Neutrophil (primary cell): Measurements from ENCODE around the gene SLC23A3.

Experiments used
- H3K27ac ChIP-seq: fragments of 200-600 bp; sonication (generic); 2 replicates; pipeline ENCODE4 v1.5.1; 2016; ENCODE audit warnings: mild to moderate bottlenecking, moderate library complexity
- H3K27me3 ChIP-seq: fragments of 200-600 bp; sonication (generic); 2 replicates; pipeline ENCODE4 v1.6.0; 2016; ENCODE audit warnings: mild to moderate bottlenecking
- H3K36me3 ChIP-seq: fragments of 200-600 bp; sonication (generic); 2 replicates; pipeline ENCODE4 v1.5.1; 2017
- H3K4me1 ChIP-seq, 2 experiments: fragments of 200-600 bp in 1 of 2; sonication (generic) in 1 of 2; 1 replicate in 1 of 2; 2 replicates in 1 of 2; pipeline versions ENCODE4 v1.5.1 to v1.6.1; 2013 to 2016; ENCODE audit warnings: low read depth in 1 of 2, low read length in 1 of 2, mild to moderate bottlenecking in 1 of 2, moderate library complexity in 1 of 2; ENCODE audit not compliant: control insufficient read depth in 1 of 2, insufficient read depth in 1 of 2
- H3K4me3 ChIP-seq, 2 experiments: fragments of 200-600 bp in 1 of 2; sonication (generic) in 1 of 2; 1 replicate in 1 of 2; 2 replicates in 1 of 2; pipeline ENCODE4 v1.5.1; 2013 to 2016; ENCODE audit warnings: low read depth in 1 of 2, low read length in 1 of 2, mild to moderate bottlenecking in 1 of 2, moderate library complexity in 1 of 2
- H3K9me3 ChIP-seq: fragments of 200-600 bp; sonication (generic); 2 replicates; pipeline ENCODE4 v1.5.1; 2016
- TF ChIP-seq, protein P1 (sequence below): fragments of 200-600 bp; sonication (generic); IDR thresholded peaks from 2 replicates; pipeline ENCODE4 v1.5.1; 2016; ENCODE audit warnings: antibody characterized with exemption

Gene SLC23A3

DNA sequence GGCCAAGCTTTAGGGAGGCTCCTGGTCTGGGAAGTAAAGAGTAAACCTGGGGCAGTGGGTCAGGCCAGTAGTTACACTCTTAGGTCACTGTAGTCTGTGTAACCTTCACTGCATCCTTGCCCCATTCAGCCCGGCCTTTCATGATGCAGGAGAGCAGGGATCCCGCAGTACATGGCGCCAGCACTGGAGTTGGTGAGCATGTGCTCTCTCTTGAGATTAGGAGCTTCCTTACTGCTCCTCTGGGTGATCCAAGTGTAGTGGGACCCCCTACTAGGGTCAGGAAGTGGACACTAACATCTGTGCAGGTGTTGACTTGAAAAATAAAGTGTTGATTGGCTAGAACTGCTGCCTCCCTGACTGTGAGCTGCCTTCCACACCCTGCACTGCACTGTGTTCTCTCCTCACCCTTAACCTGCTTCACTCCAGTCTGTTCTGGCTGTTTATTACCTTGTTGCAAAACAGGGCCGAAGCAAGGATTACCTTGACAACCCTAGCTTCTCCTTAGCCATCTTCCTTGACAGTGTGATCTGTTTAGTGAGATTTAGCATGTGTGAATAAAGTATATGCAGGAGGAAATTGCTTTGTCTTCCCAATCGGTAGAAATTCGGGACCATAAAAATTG, 13.4 kb upstream of the SLC23A3 start:
- Histone ChIP-seq H3K36me3 (peaks cover 76% of the 10 kb centered on the region), H3K4me1 (peaks cover 53% of the 10 kb centered on the region in 2 experiments), H3K9me3 (no peaks in the 10 kb centered on the region), H3K4me3 (peak overlapping the region; percentile 36 to 51), H3K27ac (peak overlapping the region; percentile 79), H3K27me3 (no peaks in the 10 kb centered on the region)
- TF ChIP-seq, protein P1, sequence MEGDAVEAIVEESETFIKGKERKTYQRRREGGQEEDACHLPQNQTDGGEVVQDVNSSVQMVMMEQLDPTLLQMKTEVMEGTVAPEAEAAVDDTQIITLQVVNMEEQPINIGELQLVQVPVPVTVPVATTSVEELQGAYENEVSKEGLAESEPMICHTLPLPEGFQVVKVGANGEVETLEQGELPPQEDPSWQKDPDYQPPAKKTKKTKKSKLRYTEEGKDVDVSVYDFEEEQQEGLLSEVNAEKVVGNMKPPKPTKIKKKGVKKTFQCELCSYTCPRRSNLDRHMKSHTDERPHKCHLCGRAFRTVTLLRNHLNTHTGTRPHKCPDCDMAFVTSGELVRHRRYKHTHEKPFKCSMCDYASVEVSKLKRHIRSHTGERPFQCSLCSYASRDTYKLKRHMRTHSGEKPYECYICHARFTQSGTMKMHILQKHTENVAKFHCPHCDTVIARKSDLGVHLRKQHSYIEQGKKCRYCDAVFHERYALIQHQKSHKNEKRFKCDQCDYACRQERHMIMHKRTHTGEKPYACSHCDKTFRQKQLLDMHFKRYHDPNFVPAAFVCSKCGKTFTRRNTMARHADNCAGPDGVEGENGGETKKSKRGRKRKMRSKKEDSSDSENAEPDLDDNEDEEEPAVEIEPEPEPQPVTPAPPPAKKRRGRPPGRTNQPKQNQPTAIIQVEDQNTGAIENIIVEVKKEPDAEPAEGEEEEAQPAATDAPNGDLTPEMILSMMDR: no peak

DNA sequence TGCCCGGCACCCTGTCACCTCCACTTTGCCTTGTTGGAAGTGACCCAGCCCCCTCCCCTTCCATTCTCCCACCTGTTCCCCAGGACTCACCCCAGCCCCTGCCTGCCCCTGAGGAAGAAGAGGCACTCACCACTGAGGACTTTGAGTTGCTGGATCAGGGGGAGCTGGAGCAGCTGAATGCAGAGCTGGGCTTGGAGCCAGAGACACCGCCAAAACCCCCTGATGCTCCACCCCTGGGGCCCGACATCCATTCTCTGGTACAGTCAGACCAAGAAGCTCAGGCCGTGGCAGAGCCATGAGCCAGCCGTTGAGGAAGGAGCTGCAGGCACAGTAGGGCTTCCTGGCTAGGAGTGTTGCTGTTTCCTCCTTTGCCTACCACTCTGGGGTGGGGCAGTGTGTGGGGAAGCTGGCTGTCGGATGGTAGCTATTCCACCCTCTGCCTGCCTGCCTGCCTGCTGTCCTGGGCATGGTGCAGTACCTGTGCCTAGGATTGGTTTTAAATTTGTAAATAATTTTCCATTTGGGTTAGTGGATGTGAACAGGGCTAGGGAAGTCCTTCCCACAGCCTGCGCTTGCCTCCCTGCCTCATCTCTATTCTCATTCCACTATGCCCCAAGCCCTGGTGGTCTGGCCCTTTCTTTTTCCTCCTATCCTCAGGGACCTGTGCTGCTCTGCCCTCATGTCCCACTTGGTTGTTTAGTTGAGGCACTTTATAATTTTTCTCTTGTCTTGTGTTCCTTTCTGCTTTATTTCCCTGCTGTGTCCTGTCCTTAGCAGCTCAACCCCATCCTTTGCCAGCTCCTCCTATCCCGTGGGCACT, 12.7 kb upstream of the SLC23A3 start:
- H3K27me3 ChIP-seq: no peaks in the 10 kb centered on the region
- H3K36me3 ChIP-seq: peaks cover 76% of the 10 kb centered on the region
- no peaks in the 10 kb centered on the region for H3K9me3 ChIP-seq
- peak overlapping the region; percentile 79 for H3K27ac ChIP-seq
- H3K4me1 ChIP-seq: peaks cover 53 to 55% of the 10 kb centered on the region in 2 experiments
- TF ChIP-seq, protein P1: no peak
- H3K4me3 ChIP-seq: peak overlapping the region; percentile 36 to 51

DNA sequence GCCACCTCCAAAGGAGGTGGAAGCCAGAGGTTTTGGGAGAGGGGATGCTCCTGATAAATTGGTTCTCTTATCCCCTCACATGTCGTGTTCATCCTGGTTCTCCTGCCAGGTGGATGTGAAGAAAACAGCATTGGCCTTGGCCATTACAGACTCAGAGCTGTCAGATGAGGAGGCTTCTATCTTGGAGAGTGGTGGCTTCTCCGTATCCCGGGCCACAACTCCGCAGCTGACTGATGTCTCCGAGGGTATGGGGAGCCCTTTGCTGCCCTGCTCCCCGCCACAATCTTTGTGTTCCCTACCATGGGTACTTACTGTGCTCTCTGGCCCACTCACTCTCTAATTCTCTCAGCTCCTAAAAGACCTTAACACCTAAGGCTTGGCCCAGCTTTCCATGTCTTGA, 11.7 kb upstream of the SLC23A3 start:
- Histone ChIP-seq H3K27me3 (no peaks in the 10 kb centered on the region), H3K9me3 (no peaks in the 10 kb centered on the region), H3K36me3 (peaks cover 70% of the 10 kb centered on the region), H3K27ac (peak overlapping the region; percentile 79), H3K4me3 (peak overlapping the region; percentile 36 to 51), H3K4me1 (peaks cover 59 to 60% of the 10 kb centered on the region in 2 experiments)
- TF ChIP-seq, protein P1: no peak

DNA sequence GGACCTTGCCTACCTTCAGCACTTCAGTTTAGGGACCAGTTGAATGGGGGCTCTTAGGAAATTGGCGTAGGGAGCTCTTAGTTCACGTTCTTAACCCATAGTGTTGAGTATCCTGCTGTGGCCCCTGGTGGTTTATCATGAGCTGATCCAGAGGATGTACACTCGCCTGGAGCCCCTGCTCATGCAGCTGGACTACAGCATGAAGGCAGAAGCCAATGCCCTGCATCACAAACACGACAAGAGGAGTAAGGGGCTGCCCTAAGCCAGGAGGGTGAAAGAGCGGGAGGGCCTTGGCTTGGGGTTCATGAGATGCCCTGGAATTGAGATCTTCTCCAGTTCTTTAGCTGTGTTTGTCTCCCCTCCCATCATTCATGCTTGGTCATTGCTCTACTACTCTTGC, 11.1 kb upstream of the SLC23A3 start:
- Histone ChIP-seq H3K4me1 (peaks cover 64 to 65% of the 10 kb centered on the region in 2 experiments), H3K27me3 (no peaks in the 10 kb centered on the region), H3K36me3 (peaks cover 66% of the 10 kb centered on the region), H3K9me3 (no peaks in the 10 kb centered on the region), H3K27ac (peak overlapping the region; percentile 79), H3K4me3 (no peak overlapping the region)
- TF ChIP-seq, protein P1: no peak

DNA sequence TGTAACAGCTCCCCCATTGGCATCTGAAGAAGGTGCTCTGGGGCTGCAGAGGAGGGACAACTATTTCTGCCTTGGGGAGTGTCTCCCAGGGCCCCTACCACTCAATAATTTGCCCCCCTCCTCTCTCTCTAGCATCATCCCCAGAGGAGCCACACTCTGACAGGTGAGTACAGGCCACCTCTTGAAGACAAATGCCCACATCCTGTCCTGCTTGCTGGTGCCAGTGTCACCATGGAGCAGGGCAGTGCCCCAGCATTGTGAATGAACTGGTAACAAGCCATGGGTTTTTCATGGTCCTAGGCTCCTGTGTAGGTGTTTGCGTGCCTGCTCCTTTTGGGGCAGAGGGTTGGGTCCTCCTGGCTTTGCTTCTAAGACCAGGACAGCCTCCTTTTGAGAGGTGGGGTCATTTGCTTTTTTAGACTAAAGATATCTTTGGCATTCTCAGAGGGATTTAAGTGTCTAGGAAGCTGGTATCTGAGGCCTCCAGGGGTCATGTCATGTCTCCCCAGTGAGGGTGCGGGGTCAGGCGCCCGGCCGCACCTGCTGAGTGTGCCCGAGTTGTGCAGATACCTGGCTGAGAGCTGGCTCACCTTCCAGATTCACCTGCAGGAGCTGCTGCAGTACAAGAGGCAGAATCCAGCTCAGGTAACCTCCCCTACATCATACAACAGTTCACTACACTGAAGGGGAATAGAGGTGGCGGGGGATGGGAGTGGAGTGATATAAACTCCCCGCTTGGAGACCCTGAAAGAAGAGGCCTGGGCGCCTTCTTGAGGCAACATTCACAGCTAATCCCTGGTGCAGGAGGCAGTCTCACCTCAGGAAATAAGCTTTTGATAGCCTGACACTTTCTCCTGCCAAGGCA, 10.0 kb upstream of the SLC23A3 start:
- peaks cover 71 to 76% of the 10 kb centered on the region in 2 experiments for H3K4me1 ChIP-seq
- peak overlapping the region; percentile 100 for H3K27ac ChIP-seq
- no peaks in the 10 kb centered on the region for H3K9me3 ChIP-seq
- H3K36me3 ChIP-seq: peaks cover 62% of the 10 kb centered on the region
- TF ChIP-seq, protein P1: no peak
- H3K4me3 ChIP-seq: peak overlapping the region; percentile 84 to 95
- no peaks in the 10 kb centered on the region for H3K27me3 ChIP-seq
